Nephron progenitor cell (in vitro differentiated cells): ENCODE data around the gene BBLN.
"Not testable (repeated sequence)": the region's sequence is repeated elsewhere in the genome, so short reads cannot be mapped to it uniquely, and the experiment has no call there.

Experiments used
- DNase-seq: peaks from one replicate; pipeline ENCODE4 v3.0.0; 2021
- H3K27ac Mint-ChIP-seq: 2 replicates; pipeline ENCODE4 v1.8.0; 2021; ENCODE audit warnings: mild to moderate bottlenecking, moderate library complexity, mixed read lengths
- H3K27me3 Mint-ChIP-seq: 2 replicates; pipeline ENCODE4 v1.8.0; 2021; ENCODE audit warnings: mild to moderate bottlenecking, low read depth, mixed read lengths; ENCODE audit not compliant: poor library complexity
- H3K36me3 Mint-ChIP-seq: 2 replicates; pipeline ENCODE4 v1.8.0; 2021; ENCODE audit warnings: low read depth, mixed read lengths
- H3K4me1 Mint-ChIP-seq: 2 replicates; pipeline ENCODE4 v1.8.0; 2021; ENCODE audit warnings: mixed read lengths
- H3K4me3 Mint-ChIP-seq: 2 replicates; pipeline ENCODE4 v1.8.0; 2021; ENCODE audit warnings: mild to moderate bottlenecking, moderate library complexity, mixed read lengths
- H3K9me3 Mint-ChIP-seq: 2 replicates; pipeline ENCODE4 v1.8.0; 2021; ENCODE audit warnings: mild to moderate bottlenecking, moderate library complexity, mixed read lengths
- TF ChIP-seq, protein P1 (sequence below): fragments of 200-600 bp; sonication (generic); IDR thresholded peaks from 2 replicates; pipeline ENCODE4 v1.5.0; 2021; ENCODE audit warnings: antibody characterized with exemption

Gene BBLN, protein sequence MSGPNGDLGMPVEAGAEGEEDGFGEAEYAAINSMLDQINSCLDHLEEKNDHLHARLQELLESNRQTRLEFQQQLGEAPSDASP

GRCh38 chr9:128159784-128160602 lies at the start of gene BBLN:
BBLN (plus strand) TSS chr9:128160265; CDS start chr9:128160408, 143 bp downstream.
- Mint-ChIP-seq H3K4me3 (peak within 1 kb of the TSS; percentile 78), H3K4me1 (peaks cover 13% of the 10 kb centered on the region), H3K9me3 (no peaks in the 10 kb centered on the region), H3K27ac (no peak within 1 kb of the TSS), H3K27me3 (peaks cover 5% of the 10 kb centered on the region), H3K36me3 (peaks cover 20% of the 10 kb centered on the region)
- peak; percentile 97 for DNase-seq
- TF ChIP-seq, protein P1, sequence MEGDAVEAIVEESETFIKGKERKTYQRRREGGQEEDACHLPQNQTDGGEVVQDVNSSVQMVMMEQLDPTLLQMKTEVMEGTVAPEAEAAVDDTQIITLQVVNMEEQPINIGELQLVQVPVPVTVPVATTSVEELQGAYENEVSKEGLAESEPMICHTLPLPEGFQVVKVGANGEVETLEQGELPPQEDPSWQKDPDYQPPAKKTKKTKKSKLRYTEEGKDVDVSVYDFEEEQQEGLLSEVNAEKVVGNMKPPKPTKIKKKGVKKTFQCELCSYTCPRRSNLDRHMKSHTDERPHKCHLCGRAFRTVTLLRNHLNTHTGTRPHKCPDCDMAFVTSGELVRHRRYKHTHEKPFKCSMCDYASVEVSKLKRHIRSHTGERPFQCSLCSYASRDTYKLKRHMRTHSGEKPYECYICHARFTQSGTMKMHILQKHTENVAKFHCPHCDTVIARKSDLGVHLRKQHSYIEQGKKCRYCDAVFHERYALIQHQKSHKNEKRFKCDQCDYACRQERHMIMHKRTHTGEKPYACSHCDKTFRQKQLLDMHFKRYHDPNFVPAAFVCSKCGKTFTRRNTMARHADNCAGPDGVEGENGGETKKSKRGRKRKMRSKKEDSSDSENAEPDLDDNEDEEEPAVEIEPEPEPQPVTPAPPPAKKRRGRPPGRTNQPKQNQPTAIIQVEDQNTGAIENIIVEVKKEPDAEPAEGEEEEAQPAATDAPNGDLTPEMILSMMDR = no peak

- H3K9me3 Mint-ChIP-seq, DNase-seq, H3K27ac Mint-ChIP-seq, H3K4me3 Mint-ChIP-seq, H3K27me3 Mint-ChIP-seq: not testable (repeated sequence)
- peaks cover 32% of the 10 kb centered on the region for H3K4me1 Mint-ChIP-seq
- H3K36me3 Mint-ChIP-seq = peaks cover 27% of the 10 kb centered on the region
Measured at GRCh38 chr9:128111726-128112125, 48.3 kb upstream of the BBLN start.

GRCh38 chr9:128113526-128114325 lies 46.3 kb upstream of the BBLN start:
- peaks cover 3% of the 10 kb centered on the region for H3K9me3 Mint-ChIP-seq
- peaks cover 4% of the 10 kb centered on the region for H3K27me3 Mint-ChIP-seq
- peaks cover 21% of the 10 kb centered on the region for H3K36me3 Mint-ChIP-seq
- DNase-seq = no peak
- H3K4me3 Mint-ChIP-seq = no peak overlapping the region
- H3K4me1 Mint-ChIP-seq = peaks cover 27% of the 10 kb centered on the region
- TF ChIP-seq, protein P1 = no peak
- no peak overlapping the region for H3K27ac Mint-ChIP-seq

DNA sequence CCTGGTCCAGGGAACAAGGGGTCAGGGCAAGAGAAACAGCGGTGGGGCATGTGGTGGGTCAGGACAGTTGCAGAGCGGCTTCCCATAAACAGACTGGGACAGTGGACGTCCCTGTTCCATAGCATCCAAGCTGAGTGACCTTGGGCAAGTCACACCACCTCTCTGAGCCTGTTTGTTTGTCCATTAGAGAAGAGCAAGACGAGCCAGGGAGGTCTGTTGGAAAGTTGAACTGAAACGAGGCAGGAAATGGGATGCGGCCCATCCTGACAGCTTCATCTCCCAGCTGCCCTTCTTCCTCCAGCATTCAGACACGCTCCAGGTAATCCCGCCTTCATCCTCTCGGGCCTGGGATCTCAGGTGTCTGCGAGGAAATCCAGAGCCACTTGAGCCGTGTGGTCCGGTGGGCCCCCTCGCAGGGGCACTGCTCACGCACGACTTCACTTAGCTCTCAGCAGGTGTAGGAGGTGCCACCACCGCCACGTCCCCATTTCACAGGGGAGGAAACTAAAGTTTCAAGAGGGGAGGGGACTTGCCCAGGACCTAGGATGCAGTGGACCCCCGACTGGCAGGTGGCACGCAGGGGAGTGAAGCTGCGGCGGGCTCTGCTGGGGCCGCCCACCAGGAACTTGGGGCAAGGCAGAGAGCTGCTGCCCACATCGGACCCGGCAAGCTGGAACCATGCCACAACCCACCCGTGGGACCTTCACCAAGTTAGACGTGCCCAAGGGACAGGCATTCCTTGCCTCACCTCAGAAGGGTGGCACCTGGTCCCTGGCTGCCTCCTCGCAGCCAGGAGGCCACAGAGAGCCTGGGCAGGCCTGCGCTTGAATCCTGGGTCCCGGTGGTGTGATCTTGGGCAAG lies 45.5 kb upstream of the BBLN start:
- Mint-ChIP-seq H3K9me3 (peaks cover 3% of the 10 kb centered on the region), H3K36me3 (peaks cover 19% of the 10 kb centered on the region), H3K27me3 (peaks cover 4% of the 10 kb centered on the region), H3K27ac (no peak overlapping the region), H3K4me1 (peaks cover 19% of the 10 kb centered on the region), H3K4me3 (no peak overlapping the region)
- DNase-seq = no peak
- TF ChIP-seq, protein P1 = no peak

GRCh38 chr9:128115187-128116103 lies 44.6 kb upstream of the BBLN start:
- Mint-ChIP-seq H3K4me3 (no peak overlapping the region), H3K9me3 (peaks cover 3% of the 10 kb centered on the region), H3K4me1 (peaks cover 12% of the 10 kb centered on the region), H3K27ac (no peak overlapping the region), H3K27me3 (peaks cover 2% of the 10 kb centered on the region), H3K36me3 (peaks cover 16% of the 10 kb centered on the region)
- TF ChIP-seq, protein P1 = no peak
- no peak for DNase-seq
